Testis (tissue), 2 donors: Measurements from ENCODE around the gene SPON1.

Experiments used
- POLR2A ChIP-seq: fragments of 450-650 bp; IDR thresholded peaks from one replicate; pipeline ENCODE4 v1.6.1; 2017; ENCODE audit warnings: antibody characterized with exemption, mild to moderate bottlenecking, moderate library complexity
- TF ChIP-seq, protein P1 (sequence below), 3 experiments: fragments of 450-650 bp in 2 of 3; fragments of 200-600 bp in 1 of 3; sonication (generic) in 1 of 3; IDR thresholded peaks; one replicate each; pipeline ENCODE4 v1.5.1; 2016 to 2019; ENCODE audit warnings: antibody characterized with exemption in 3 of 3, mild to moderate bottlenecking in 2 of 3, moderate library complexity in 1 of 3

DNA sequence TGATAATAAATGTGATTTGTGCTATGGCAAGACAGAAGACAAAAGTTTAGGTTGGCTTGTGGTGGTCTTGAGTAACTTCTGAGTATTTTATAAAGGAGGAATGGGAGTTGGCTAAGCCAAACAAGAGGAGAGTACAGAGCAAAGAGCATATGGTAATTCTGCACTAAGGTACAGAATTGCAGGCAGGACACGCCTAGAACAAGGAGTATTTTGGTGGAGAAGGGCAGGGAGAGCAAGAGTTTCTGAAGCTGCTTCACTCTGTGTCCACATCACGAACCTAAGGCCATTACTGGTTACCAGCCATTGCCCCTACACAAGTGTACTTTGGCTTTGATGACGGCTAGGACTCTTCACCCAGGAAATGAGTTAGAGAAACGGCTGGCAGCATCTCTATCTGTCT lies 170.9 kb downstream of the SPON1 start:
- TF ChIP-seq, protein P1, sequence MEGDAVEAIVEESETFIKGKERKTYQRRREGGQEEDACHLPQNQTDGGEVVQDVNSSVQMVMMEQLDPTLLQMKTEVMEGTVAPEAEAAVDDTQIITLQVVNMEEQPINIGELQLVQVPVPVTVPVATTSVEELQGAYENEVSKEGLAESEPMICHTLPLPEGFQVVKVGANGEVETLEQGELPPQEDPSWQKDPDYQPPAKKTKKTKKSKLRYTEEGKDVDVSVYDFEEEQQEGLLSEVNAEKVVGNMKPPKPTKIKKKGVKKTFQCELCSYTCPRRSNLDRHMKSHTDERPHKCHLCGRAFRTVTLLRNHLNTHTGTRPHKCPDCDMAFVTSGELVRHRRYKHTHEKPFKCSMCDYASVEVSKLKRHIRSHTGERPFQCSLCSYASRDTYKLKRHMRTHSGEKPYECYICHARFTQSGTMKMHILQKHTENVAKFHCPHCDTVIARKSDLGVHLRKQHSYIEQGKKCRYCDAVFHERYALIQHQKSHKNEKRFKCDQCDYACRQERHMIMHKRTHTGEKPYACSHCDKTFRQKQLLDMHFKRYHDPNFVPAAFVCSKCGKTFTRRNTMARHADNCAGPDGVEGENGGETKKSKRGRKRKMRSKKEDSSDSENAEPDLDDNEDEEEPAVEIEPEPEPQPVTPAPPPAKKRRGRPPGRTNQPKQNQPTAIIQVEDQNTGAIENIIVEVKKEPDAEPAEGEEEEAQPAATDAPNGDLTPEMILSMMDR (IDR thresholded peaks at IDR 0.05): no peak
- TF ChIP-seq POLR2A: no peak
